Tracheal epithelial cell (primary cell): ENCODE data around the gene PLSCR4. TPM values are rescaled to one million over a fixed set of nuclear protein-coding genes. Genes with fewer than 3 reads are reported as not detected.

Source experiments
- total RNA-seq: library from RNA; depleted of rRNA; stranded (reverse); fragments of >200 nt; gene quantifications from 2 replicates; pipeline ENCODE4 v1.2.1, GENCODE V29; 2014

The PLSCR4 gene, protein sequence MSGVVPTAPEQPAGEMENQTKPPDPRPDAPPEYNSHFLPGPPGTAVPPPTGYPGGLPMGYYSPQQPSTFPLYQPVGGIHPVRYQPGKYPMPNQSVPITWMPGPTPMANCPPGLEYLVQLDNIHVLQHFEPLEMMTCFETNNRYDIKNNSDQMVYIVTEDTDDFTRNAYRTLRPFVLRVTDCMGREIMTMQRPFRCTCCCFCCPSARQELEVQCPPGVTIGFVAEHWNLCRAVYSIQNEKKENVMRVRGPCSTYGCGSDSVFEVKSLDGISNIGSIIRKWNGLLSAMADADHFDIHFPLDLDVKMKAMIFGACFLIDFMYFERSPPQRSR
- total RNA-seq, result 0.21 and 0.48 TPM in 2 replicates

DNA sequence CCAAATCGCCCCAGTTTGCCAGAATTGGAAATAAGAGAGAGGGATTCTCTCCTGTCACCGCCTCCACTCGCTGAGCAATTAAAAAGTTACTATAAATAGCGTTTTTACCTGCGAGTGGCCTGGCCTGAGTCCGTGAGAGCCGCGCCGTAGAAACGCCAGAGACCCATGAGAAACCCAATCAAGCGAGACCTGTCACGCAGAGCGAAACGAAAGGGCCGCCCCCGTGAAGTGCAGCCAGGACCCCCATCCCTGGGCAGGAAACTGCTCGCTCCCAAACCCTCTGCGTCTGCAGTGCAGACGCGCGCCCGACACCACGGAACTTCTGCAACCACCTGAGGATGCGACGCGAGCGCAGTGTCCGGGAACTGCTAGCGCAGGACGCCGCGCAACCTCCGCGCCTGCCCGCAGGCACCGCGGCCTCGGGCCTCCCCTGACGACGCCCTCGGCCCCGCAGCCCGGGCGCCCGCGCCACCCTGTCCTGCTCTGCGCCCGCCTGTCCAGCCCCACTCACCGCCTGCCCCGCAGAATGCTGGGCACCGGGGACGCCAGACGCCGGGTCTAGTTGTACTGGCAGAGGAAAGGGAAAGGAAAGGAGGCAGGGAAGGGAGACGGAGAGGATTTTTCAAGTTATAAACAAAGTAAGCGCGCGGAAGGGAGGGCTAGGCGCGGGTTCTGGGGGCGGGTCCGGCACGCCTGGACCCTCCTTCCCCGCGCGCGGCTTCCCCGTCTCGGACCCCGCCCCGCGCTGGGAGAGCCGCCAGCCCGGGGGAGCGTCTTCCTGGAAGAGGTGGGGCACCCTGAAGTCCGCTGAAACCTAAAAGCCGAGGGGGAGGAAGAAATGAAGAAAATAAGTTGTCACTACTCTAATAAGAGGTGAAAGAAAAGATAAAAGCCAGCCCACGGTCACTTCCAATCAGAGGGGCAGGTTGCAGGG, at the start of gene PLSCR4:
Gene PLSCR4 (minus strand): TSS at position 657 of the 934 bp plus-strand sequence. CDS start 29,034 bp downstream, outside the sequence.

GRCh38 chr3:146160964-146161662, 89.8 kb downstream of the PLSCR4 start, which contains the start of gene PLOD2:
TSS of gene PLOD2 (minus strand) at chr3:146161184. CDS start at chr3:146160989, 195 bp downstream.

Other genes starting within 250 kb of the PLSCR4 start
- gene PLOD2, start 89.9 kb downstream of the PLSCR4 start, total RNA-seq, result 24.9 and 152 TPM in 2 replicates
- 0.21 TPM in 1 of 2 replicates, not detected in the other for gene PLSCR2, start 218.5 kb upstream of the PLSCR4 start, total RNA-seq